AG10803 (cell line): ENCODE measurements around the gene BIRC3.
"Not testable (repeated sequence)": the region's sequence is repeated elsewhere in the genome, so short reads cannot be mapped to it uniquely, and the experiment has no call there.

Experiments
- DNase-seq: peaks from one replicate; pipeline ENCODE4 v3.0.0; 2010; ENCODE audit warnings: low read depth
- H3K4me3 ChIP-seq: 2 replicates; pipeline ENCODE4 v1.5.1; 2011; ENCODE audit warnings: mild to moderate bottlenecking, low read length, control low read depth
- TF ChIP-seq, protein P1 (sequence below): conservative IDR thresholded peaks from 2 replicates; pipeline ENCODE4 v1.5.1; 2011; ENCODE audit warnings: mild to moderate bottlenecking, low read length, control low read depth, inconsistent platforms

BIRC3 gene

DNA sequence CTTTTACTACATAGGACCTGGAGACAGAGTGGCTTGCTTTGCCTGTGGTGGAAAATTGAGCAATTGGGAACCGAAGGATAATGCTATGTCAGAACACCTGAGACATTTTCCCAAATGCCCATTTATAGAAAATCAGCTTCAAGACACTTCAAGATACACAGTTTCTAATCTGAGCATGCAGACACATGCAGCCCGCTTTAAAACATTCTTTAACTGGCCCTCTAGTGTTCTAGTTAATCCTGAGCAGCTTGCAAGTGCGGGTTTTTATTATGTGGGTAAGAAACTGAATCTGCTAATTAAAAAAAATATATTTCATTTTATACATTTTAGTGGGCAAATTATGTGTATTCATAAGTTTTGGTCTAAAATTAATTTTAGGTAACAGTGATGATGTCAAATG, 7.8 kb downstream of the BIRC3 start:
- TF ChIP-seq, protein P1, sequence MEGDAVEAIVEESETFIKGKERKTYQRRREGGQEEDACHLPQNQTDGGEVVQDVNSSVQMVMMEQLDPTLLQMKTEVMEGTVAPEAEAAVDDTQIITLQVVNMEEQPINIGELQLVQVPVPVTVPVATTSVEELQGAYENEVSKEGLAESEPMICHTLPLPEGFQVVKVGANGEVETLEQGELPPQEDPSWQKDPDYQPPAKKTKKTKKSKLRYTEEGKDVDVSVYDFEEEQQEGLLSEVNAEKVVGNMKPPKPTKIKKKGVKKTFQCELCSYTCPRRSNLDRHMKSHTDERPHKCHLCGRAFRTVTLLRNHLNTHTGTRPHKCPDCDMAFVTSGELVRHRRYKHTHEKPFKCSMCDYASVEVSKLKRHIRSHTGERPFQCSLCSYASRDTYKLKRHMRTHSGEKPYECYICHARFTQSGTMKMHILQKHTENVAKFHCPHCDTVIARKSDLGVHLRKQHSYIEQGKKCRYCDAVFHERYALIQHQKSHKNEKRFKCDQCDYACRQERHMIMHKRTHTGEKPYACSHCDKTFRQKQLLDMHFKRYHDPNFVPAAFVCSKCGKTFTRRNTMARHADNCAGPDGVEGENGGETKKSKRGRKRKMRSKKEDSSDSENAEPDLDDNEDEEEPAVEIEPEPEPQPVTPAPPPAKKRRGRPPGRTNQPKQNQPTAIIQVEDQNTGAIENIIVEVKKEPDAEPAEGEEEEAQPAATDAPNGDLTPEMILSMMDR: no peak
- DNase-seq: no peak
- no peak overlapping the region for H3K4me3 ChIP-seq

DNA sequence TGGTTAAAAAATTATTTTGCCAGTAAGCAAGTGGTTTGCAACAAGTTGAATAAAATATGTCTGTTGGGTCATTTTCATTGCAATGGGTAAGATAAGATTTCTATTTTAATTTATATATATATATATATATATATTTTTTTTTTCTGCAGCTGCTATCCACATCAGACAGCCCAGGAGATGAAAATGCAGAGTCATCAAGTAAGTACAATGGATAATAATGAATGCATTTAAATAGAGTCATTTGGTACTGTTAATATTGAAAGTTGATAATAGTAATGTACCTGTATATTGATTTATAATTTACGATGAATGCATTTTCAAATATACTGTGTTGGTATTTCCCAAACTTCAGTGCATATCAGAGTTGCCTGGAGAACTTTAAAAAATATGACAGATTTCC, 11.5 kb downstream of the BIRC3 start:
- DNase-seq: no peak
- TF ChIP-seq, protein P1: no peak
- H3K4me3 ChIP-seq: no peak overlapping the region

DNA sequence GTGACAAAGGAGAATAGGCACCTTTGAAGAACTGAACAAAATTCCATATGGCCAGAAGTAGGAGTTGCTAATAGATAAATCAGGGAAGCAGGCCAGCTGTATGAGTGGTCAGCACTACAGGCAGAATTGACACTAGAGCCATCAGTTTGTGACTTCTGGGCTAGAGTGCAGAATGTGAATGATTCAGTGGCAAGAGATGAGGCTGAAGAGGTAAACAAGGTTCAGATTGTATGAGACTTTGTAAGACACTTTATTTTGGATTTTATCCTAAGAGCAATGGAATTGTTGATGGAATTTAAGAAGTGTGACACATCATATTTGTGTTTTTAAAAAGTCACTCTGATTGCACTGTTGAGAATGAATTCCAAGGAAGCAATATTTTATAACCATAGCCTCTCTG, 12.9 kb downstream of the BIRC3 start:
- TF ChIP-seq, protein P1: no peak
- DNase-seq: peak; percentile 69
- no peak overlapping the region for H3K4me3 ChIP-seq

DNA sequence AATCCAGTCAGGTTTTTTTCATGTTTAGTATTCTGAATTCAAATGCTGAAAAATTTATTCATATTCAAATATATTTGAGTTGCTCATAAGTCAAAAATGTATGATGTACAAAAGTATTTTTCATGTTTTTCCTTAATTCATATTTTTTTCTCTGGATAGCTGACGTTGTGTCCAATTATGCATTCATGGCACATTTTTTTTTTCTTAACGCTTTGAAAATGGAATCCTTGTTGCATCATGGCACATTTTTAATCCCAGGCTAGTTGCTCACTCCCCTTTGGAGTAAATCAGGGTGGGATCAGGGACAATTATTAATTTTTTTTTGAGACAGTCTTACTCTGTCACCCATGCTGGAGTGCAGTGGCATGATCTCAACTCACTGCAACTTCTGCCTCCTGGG, 14.1 kb downstream of the BIRC3 start:
- no peak for DNase-seq
- no peak overlapping the region for H3K4me3 ChIP-seq
- TF ChIP-seq, protein P1: no peak

DNA sequence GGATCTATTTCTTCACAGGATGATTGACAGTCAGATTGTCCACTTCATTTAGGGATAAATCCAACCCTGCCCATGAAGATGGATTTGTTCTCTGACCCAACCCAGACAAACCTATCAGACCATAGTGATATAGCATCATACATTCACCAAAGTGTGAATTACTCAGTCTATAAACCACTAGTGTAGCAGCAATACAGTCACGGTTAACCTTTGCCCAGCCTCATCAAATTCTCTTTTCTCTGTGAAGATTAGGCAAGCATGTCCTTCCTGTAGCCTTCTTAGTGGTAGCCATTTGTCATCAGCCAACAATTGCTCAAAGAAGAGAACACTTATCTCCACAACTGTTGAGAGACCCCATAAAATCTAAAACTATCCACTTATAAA, 15.3 kb downstream of the BIRC3 start:
- no peak for DNase-seq
- TF ChIP-seq, protein P1: no peak
- H3K4me3 ChIP-seq: no peak overlapping the region

DNA sequence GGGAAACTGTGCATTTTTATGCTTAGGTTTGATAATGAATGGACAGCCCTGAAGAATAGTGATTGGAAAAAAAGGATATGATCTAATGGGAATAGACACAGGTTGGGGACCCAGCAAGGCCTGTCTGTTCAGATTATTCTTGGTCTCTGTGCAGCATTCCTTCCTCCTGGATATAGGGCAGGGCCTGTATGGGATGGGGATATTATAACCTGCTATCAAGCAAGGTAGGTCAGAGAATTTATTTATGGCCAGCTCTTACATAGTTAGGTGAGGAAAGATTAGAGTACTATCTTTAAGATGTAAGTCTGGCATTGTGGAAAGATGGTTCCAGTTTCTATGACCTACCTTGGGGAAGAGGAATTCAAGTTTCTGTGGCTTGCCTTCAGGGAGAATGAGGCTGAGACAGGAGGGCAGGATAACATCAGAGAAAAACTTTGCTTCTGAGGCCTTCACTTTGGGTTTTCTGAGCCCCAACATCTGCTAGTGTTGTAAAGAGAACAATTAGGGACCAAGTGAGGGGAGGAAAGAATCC, 21.3 kb downstream of the BIRC3 start:
- H3K4me3 ChIP-seq: no peak overlapping the region
- TF ChIP-seq, protein P1: no peak
- no peak for DNase-seq

DNA sequence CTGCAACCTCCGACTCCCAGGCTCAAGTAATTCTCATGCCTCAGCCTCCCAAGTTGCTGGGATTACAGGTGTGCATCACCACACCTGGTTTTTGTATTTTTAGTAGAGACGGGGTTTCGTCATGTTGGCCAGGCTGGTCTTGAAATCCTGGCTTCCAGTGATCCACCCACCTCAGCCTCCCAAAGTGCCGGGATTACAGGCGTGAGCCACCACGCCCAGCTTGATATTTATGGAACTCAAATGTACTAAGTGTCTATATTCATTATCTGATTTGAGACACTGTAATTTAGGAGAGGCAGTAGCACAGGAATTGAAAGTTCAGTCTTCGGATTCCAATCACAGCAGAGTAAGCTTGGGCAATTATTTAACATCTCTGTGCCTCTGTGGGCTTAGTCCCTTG, 24.0 kb downstream of the BIRC3 start:
- not testable (repeated sequence) for H3K4me3 ChIP-seq, DNase-seq

DNA sequence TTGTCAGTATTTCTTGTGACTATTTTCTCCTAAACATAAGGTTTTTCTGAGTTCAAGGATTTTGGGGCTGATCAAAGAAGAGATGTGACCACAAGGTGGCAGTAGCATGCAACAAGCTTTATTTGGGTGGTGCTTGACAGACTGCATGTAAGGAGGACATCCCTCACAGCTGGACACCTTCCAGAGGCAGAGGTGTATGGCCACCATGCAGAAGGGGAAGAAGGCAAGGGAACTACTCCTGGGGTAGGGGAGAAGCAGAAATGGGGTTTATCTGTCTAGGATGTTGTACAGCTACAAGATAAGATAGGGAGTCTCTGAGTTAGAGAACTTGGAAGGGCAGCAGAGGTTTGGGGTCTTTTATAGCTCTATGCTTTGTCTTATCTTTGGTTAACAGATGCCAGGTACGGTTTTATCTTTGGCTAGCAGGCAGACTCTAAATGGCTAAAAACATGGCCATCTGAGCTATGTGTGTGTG, 24.6 kb downstream of the BIRC3 start:
- TF ChIP-seq, protein P1: peak; percentile 88
- DNase-seq: peak; percentile 85

More for the DNA sequence above, 24.6 kb downstream of the BIRC3 start:
- H3K4me3 ChIP-seq: no peak overlapping the region
